WERI-Rb-1 (cell line): ENCODE measurements around the gene WWOX.

Source experiments
- DNase-seq: peaks from one replicate; pipeline ENCODE4 v3.0.0-alpha.2; 2020
- H3K27ac ChIP-seq: fragments of 250-450 bp; sonication (Bioruptor Pico); 2 replicates; pipeline ENCODE4 v1.5.1; 2020; ENCODE audit warnings: mild to moderate bottlenecking, moderate library complexity
- H3K27me3 ChIP-seq: fragments of 250-450 bp; sonication (Bioruptor Pico); 2 replicates; pipeline ENCODE4 v1.5.1; 2021; ENCODE audit warnings: mild to moderate bottlenecking, low read depth, moderate library complexity; ENCODE audit not compliant: insufficient read depth, severe bottlenecking
- H3K36me3 ChIP-seq: fragments of 250-450 bp; sonication (Bioruptor Pico); 2 replicates; pipeline ENCODE4 v1.5.1; 2020; ENCODE audit warnings: mild to moderate bottlenecking, moderate library complexity
- H3K4me3 ChIP-seq: 2 replicates; pipeline ENCODE4 v1.5.1; 2011; ENCODE audit warnings: low read depth, mild to moderate bottlenecking, control low read depth, low read length
- H3K9me3 ChIP-seq: fragments of 250-450 bp; sonication (Bioruptor Pico); 2 replicates; pipeline ENCODE4 v1.5.1; 2021; ENCODE audit warnings: mild to moderate bottlenecking, moderate library complexity; ENCODE audit not compliant: severe bottlenecking
- CTCF ChIP-seq: IDR thresholded peaks from 2 replicates; pipeline ENCODE4 v1.5.1; 2011; ENCODE audit warnings: low read depth, mild to moderate bottlenecking, control low read depth, inconsistent platforms, low read length

The WWOX gene

GRCh38 chr16:78897299-78897698 is 797.8 kb downstream of the WWOX start:
- H3K4me3 ChIP-seq = no peak overlapping the region
- no peak for DNase-seq
- no peak for TF ChIP-seq CTCF
- H3K9me3 ChIP-seq = no peaks in the 10 kb centered on the region
- no peaks in the 10 kb centered on the region for H3K36me3 ChIP-seq
- H3K27me3 ChIP-seq = no peaks in the 10 kb centered on the region
- no peak overlapping the region for H3K27ac ChIP-seq

- Histone ChIP-seq H3K36me3 (no peaks in the 10 kb centered on the region), H3K27me3 (no peaks in the 10 kb centered on the region), H3K27ac (no peak overlapping the region), H3K9me3 (no peaks in the 10 kb centered on the region), H3K4me3 (no peak overlapping the region)
- no peak for TF ChIP-seq CTCF
- DNase-seq = no peak
These were observed 800.8 kb downstream of the WWOX start for GRCh38 chr16:78900044-78900811.

- TF ChIP-seq CTCF = no peak
- no peaks in the 10 kb centered on the region for H3K36me3 ChIP-seq
- no peak overlapping the region for H3K27ac ChIP-seq
- no peak for DNase-seq
- H3K9me3 ChIP-seq = no peaks in the 10 kb centered on the region
- H3K4me3 ChIP-seq = no peak overlapping the region
- no peaks in the 10 kb centered on the region for H3K27me3 ChIP-seq
These were observed 801.5 kb downstream of the WWOX start for GRCh38 chr16:78900966-78901365.

GRCh38 chr16:78902321-78902720 is 802.9 kb downstream of the WWOX start:
- TF ChIP-seq CTCF = no peak
- no peak for DNase-seq

GRCh38 chr16:78903237-78903636 is 803.8 kb downstream of the WWOX start:
- no peak overlapping the region for H3K4me3 ChIP-seq
- no peak for TF ChIP-seq CTCF
- DNase-seq = no peak
- no peaks in the 10 kb centered on the region for H3K9me3 ChIP-seq
- H3K27ac ChIP-seq = no peak overlapping the region
- no peaks in the 10 kb centered on the region for H3K27me3 ChIP-seq
- H3K36me3 ChIP-seq = no peaks in the 10 kb centered on the region

More at GRCh38 chr16:78902321-78902720, 802.9 kb downstream of the WWOX start:
- Histone ChIP-seq H3K27me3 (no peaks in the 10 kb centered on the region), H3K27ac (no peak overlapping the region), H3K4me3 (no peak overlapping the region), H3K9me3 (no peaks in the 10 kb centered on the region), H3K36me3 (no peaks in the 10 kb centered on the region)

- H3K27ac ChIP-seq = no peak overlapping the region
- no peaks in the 10 kb centered on the region for H3K9me3 ChIP-seq
- H3K4me3 ChIP-seq = no peak overlapping the region
- no peak for DNase-seq
- TF ChIP-seq CTCF = no peak
- no peaks in the 10 kb centered on the region for H3K27me3 ChIP-seq
- no peaks in the 10 kb centered on the region for H3K36me3 ChIP-seq
These were observed 804.4 kb downstream of the WWOX start for GRCh38 chr16:78903843-78904242.
